Stimulated activated CD4-positive, alpha-beta T cell treated with anti-CD3 and anti-CD28 coated beads, TNF-alpha, amount 100 ng/mL, for 1 hour (primary cell): ENCODE measurements around the gene ITGB8.

Source experiments
- DNase-seq, 3 donors: peaks; one replicate each; pipeline ENCODE4 v3.0.0-alpha.2; 2020; ENCODE audit warnings: low read depth in 3 of 3, low spot score in 1 of 3

Gene ITGB8

DNA sequence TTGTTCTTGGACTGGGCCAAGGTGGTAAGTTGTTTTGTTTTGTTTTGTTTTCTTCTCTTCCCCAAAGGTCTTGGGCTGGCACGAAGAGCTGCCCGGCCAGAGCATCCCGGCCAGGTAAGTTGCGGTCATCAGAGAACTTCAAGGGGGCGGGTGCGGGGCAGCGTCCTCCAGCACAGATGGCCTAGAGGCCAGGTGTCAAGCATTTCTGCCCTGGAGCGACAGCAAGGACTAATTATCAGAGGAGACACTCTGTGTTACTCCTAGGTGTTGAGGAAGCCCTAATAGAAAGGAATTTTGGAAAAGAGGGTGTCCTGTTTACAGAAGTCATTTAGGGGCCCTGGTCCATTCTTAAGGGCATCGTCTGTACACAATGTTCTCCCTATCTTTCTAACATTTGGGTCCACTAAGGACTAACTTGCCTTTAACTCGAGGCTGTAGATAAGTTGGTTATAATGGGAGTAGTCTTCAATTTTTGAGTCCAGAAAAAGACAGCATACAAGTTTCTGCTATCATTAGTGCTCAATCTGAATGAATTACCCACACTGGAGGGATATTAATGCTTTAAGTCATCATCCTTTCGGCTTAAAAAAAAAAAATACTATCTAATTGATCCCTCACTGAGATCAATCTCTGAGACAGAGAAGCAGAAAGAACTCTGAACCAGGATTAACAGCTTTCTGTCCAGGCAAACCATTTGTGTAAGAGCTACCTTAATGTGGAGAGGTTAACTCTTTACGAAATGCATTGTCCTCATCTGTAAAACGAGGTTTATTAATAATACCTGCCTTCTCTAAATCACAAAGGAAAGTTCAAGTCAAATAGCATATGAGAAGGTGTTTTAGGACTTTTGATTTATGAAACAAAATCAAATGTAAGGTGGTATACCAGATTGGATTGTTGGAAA lies 1.5 kb downstream of the ITGB8 start:
- DNase-seq = no peak

DNA sequence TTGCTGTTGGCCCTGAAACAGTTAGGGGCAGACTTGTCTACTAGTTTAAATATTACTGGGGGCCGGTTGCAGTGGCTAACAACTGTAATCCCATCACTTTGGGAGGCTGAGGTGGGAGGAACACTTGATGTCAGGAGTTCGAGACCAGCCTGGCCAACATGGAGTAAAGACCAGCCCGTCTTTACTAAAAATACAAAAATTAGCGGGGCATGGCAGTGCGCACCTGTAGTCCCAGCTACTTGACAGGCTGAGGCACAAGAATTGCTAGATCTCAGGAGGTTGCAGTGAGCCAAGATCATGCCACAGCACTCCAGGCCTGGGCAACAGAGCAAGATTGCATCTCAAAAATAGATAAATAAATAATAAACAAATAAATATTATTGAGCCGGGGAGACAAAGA lies 7.6 kb downstream of the ITGB8 start:
- DNase-seq = no peak

DNA sequence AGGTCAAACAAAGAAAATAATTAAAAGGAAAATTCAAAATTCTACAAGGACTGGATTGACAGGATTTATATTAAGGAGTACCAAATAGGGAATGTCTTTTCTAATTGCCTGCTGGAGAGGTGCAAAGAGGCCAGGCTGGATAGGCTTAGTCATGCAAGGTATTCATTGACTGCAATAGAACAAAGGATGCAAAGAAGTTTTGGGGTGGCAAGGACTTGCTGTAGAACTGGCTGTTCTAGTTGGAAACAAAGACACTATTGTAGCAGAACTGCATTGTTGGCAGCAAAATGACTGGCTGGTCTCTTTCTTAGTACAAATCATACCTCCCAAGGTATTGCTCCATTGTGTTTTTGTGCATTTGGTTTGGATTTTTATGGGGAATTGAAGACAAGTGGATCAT lies 10.1 kb downstream of the ITGB8 start:
- no peak for DNase-seq

DNA sequence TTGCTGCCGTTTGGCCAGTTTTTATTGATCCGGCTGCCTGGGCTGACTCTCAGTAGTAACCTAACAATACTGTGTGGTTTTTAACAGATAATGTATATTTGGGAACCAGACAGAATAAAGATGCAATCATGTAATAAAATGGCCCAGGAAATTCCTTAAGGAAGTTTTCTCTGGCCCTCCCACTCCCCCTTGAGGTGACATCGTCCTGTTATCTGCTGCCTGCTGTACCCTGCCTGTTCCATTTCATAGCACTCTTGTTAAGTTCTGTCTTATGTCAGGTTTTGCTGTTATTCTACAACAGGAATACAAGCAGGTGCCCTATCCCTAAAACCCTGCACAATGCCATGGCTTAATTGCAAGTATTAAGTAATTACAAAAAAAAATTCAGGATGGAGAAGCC lies 12.5 kb downstream of the ITGB8 start:
- no peak for DNase-seq

DNA sequence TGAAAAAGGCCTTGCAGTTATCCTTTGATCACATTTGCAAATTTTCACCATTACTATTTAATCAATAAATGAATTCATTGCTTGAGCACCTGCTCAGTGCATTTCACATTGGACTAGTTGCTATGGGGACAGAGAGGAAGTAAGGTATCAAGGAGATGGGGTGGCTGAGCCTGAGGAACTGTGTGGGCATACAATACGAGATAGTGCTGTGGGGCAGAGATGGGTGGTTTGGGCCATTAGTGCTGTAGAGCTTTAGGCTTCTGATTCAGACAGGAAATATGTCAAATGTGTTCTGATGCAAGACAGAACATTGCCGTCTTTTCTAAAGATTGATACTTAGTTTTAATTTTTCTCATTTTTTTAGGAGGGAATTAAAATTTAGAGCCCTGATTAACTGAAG lies 13.2 kb downstream of the ITGB8 start:
- no peak for DNase-seq

DNA sequence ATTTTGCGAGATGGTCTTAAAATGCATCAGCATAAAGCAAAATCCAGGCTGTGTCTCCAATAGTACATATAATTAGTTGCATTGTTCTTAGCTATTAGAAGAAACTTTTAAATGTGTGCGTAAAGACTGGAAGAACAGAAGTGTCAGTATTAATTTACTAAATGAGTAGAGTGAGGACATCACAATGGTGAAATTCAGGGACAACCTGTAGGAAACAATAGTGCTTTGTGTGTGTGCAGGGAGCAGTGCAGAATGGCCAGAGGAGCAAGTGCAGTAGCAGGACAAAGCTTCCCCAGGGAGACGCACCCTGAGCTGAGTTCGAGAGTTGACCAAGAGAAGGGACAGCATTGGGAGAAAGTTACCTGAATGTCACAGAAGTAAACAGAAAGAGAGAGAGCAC lies 13.7 kb downstream of the ITGB8 start:
- no peak for DNase-seq

DNA sequence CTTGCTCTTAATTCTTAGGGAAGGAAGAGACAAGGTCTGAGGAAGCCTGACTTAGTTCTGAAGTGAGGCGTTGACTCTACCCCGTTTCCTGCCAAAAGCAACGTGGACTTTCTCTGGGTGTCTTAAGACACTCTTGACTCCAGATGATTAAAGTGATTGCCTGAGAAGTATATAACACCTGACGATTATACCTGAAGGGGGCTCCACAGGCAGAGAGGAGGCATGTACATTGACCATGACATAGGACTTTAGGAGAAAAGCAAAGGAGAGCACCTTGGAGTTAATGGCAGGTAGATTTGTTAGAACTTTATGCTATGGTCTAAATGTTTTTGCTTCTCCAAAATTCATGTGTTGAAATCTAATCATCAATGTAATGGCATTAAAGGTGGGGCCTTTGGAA lies 15.9 kb downstream of the ITGB8 start:
- no peak for DNase-seq

DNA sequence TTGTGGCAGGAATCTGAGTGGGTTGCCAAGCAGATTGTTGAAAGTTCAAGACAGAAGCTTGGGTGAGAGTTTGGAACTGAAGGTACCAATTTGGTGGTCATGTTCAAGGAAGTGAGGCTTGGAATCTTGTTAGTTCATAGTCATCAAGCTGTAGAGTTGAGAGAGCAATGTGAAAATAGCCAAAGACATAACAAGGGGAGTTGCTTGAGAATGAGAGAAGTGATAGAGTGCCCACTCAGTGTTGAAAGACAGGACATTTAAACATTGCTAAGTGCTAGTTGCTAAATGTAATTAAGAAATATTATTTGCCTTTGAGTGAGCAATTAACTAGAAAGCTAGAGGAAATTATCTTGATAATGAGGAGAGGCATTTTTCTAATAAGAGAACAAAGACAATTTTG lies 17.0 kb downstream of the ITGB8 start:
- DNase-seq = no peak

DNA sequence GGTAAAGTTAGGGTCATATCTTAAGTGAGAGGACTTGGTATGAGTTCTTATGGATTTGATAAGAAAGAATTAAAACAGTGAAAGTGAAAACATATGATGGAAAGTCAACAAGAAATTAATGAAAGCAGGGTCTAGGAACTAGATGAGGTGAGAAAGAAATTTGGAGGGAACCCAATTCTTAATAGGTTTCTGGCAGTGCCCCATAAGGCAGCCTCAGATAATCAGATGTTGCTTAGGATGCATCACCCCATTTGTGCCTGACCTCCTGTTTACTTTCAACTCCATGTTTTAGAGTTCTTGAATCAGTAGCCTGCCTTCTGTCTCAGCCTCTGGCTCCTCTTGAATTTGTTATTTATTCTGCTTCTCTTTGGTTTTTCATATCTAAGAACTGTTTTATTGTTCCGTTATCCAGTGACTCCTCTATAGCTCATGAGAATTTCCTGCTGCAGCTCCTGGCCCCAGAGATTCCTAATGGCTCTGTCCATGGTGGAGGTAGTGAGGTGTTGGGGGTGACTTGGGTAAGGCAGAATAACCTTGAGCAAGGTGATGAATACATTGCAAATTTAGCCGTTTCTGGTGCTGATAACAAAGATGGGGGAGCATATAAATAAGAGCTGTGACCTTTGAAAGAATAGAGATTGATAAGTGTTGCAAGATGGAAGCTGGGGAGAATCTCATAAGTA lies 17.6 kb downstream of the ITGB8 start:
- DNase-seq = no peak

DNA sequence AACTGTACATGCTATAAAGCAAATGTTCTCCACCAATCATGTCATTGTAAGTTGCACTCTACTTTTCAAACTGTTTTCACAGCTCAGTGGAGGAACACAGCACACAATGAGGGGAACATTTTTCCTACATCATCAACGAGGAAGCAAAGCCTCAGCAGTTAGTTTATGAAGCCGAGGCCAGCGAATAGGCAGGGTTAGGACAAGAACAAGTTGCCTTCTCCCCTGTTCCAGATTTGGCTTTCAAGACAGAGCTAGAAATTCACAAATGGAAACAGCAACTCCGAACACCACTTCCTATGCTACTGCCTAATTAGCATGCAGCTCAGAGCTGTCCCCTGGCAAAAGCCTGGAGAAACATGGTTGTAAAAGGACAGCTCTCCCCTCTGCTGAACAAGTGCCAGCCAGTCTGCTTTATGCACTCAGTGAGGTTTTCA lies 19.8 kb downstream of the ITGB8 start:
- no peak for DNase-seq

DNA sequence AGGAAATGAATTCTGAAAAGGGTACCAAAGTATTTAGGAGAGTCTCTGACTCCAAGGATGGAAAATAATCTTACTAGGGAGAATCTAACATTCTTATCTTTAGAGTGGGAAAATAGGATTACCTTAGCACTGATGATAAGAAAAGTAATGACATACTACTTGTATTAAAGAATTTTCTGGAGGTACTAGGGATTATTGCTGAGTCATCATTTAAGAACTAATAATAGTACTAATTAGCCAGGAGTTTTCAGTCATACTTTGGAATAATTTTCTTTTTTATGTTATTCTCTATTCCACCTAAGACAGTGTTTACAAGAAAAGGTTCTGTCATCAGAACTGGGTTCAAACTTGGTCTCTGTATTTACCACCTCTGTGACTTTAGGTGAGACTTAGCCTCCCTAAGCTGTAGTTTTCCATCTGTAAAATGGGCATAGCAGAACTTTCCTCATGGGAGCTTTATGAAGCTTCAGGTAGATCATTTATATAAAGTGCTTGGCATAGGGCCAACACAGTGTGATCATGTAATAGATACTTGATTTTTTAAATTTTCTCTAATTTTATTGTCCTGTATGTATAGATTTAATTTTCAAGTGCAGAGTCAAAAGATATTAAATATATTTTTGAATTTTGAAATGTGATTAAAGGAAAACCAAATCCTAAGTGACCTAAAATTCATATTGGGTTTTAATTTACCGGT lies 20.4 kb downstream of the ITGB8 start:
- no peak for DNase-seq

DNA sequence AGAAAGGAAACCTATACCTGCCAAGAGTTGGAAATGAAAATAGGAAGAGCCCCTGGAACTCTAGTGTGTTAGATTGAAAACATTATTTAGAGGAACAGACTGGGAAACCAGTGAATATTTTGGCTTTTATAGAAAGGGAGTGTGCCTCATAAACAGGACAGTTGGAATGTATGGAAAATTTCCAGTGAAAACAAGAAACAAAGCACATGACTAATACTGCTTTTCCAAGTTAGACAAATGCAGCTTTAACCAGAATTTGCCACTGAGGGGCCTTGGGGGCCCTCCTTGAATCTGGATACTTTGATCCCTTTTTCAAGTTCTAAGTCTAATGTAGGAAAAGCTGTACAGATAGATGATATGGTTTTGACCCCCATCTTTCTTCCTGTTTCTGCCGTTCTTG lies 21.2 kb downstream of the ITGB8 start:
- no peak for DNase-seq

DNA sequence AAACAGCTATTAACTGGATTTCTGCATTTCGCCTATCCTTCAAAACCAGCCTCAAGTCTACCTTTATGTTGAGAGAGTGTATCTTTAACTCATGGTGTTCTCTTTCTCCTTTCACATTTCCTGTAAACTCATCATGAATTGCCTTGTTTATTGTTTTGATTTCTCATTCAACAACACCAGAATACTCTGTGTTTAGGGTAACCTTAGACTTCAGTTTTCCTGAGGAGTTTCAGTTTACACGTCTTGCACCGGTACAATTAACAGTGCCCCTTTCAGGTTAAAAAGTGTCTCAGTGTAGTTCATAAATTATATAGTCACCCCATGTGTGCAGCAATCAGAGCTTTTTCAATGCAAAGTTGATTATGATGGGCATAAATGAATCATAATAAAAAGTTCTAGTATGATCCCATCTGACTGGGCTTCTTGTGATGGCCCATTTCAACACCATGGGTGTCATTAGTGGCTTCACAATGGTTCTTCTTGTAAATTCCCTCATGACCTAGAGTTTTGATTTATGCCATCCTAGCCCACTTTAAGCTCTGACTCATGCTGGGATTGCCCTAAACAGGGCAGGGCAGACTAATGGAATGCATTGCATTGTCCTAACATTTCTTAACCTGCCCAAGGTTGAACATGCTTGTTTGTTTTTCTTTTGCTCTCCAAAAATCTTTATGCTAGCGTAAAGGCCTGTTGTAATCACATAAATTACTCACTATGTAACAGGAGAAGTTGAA lies 22.0 kb downstream of the ITGB8 start:
- DNase-seq = no peak

DNA sequence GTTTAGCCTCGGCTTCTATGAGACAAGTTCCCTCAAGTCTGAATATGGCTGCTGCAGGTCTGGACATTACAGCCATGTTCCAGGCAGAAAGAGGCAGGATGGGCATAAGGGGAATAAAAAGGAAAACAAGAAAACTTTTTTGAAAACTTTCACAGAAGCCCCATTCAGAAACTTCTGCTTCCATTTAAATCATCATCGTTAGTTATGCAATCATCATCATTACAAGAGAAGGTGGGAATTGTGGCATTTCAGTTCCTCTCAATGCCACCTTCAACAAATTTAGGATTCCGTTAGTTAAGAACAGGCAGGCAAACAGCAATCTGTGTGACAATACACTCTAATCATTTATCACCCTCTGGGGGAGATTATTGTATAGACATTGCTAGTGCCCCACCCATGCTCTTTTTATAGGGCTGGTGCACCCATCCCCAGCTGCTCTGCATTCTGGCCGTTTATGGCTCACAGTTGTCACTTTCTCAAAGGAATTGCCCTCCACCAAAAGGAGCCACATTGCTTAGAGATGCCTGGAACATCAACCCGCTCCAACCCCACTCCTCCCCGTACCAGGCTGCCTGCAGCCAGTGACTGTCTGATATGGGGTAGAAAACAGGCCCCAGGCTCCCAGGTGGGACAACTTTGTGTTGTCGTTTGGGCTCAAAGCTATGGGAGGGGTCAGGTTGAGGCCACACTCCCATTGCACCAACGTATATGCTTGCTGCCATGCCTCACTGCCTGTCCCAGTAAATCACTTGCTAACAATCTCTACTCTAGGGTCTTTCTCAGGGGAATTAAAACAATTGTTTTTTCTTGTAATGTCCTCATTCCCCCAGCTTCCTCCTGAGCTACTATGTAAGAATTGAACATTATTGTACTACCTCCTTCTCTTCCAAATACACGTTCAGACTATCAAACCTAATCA lies 24.2 kb downstream of the ITGB8 start:
- DNase-seq = no peak

DNA sequence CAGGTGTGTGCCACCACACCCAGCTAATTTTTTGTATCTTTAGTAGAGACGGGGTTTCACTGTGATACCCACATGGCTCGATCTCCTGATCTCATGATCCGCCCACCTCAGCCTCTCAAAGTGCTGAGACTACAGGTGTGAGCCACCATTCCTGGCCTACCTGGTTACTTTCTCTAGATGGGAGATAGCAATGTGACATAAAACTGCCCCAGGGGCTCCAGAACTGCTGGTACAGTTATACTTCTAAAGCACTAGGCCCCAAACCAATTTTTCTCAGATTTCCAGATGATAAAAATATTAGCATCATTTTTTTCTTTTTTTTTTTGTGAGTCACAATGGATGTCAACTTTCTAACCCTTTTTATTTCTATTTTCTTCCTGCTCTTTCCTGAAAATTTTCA lies 27.4 kb downstream of the ITGB8 start:
- DNase-seq = no peak

DNA sequence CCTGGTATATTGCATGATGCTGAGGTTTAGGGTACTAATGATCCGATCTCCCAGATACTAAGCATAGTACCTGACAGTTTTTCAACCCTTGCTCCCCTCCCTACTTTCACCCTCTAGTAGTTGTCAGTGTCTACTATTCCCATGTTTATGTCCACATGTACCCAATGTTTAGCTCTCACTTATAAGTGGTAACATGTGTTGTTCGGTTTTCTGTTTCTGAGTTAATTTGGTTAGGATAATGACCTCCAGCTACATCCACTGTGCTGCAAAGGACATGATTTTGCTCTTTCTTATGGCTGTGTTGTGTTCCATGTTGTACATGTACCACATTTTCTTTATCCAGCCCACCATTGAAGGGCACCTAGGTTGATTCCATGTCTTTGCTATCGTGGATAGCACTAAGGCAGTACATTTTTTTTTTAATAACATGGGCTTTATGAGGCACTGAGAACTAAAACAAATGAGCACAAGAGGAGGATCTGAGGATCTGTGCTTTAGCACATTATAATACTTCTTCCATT lies 28.1 kb downstream of the ITGB8 start:
- no peak for DNase-seq

DNA sequence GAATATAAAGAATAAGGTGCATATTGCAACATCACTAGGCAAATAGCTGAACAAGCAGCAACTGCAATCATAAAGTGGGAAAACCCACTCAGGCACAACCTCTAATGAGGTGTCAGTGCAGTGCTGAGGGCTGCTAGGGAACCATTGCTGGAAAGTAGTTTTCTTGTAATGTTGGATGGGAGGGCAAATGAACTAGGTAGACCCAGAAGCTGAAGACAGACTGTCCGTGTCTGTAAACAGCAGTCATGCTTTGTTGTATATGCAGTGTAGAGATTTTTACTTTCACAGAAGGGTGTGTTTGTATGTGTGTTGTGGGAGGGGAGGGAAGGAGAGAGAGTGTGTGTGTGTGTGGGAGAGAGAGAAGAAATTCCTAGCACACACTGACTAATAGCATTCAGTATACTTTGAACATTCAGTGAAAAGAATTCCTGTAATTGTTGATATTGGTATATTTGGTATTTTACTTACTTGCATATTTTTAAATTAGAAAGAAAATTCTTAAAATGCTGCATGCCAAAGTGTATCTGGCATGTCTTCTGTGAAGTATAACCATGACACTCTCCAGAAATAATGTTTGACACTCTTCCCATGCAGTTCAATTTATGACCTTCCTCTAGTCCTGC lies 28.8 kb downstream of the ITGB8 start:
- DNase-seq = no peak

DNA sequence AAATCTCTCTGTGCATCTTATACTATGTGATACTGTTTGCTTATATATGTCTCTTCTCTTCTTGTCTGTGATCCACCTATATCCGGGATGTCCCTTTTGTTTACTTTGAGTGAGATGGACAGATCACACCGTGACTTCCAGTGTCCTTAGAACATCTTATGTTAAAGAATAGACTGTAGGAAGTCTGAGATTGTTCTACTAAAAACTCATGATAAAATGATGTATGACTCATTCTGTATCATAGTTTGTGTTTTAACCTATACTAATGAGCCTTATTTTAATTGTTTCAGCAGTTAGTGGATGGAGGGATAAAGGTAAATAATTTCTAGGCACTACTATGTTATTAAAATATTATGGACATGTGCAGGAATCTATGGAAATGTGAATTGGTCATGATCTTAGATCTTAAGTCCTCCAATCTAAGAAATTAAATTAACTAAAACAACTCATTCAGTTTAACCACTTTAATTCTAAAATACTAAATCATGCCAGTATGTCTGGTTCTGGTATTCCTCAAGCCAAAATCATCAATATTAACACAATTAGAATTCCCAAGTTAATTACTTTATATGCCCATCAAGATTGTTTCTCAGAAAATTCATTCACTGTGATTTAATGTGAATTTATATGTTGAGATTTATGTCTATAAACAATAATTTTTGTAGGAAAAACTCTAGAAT lies 32.0 kb downstream of the ITGB8 start:
- DNase-seq = no peak

DNA sequence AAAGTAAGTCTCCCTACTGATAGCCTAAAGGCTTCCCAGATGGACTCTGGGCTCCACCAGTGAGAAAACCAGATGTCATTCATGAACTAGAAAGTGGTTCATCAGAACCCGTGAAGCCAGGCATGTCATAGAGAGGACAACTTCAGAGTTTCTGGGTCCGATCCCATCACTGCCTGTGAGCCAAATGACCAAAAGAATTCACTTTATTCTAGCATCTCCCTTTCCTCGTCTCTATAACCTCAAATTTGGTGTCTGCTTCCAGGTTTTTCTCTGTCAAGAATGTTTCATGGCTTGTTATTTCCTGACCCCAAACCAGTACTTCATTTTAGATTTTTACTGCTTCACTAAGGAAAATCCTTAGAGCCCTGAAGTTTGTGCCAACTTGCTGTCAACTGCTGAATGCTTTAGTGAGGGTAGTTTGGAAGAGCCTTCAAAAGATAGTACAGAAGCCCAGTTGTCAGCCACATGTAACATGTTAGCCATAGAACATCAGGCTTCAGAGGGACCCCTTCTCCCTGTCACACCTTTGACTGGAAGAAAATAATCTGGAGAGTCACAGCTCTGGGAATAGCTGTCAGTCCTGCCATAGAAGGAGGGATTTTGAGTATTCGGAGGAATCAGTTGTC lies 34.0 kb downstream of the ITGB8 start:
- DNase-seq = no peak
